ENCODE measurements around the gene WWTR1. TPM values are rescaled to one million over a fixed set of nuclear protein-coding genes. Genes with fewer than 3 reads are reported as not detected.

WWTR1 gene
- total and polyA plus RNA-seq, 2 of the 8 experiments (the other 6 are each of a cell fraction or from before 2014, with no cell fraction given), result 15.7 to 18.6 TPM

GRCh38 chr3:149547413-149547812, 110.4 kb downstream of the WWTR1 start (continued):
- TF ChIP-seq MAFK (IDR thresholded peaks at IDR 0.05; ENCODE audit: low read depth, low read length) (no peak), CHD1 (IDR thresholded peaks at IDR 0.05; ENCODE audit: low read depth, low read length) (no peak)
